H9 (cell line): ENCODE results near the gene ZC3H8. TPM values are rescaled to one million over a fixed set of nuclear protein-coding genes. Genes with fewer than 3 reads are reported as not detected.

Experiments
- DNase-seq: peaks from one replicate; pipeline ENCODE4 v3.0.0-alpha.2; 2017
- H2AFZ ChIP-seq: one replicate; pipeline ENCODE4 v1.6.1; 2013; ENCODE audit warnings: mild to moderate bottlenecking, low read length, control low read depth, moderate library complexity
- H2AK5ac ChIP-seq: 2 replicates; pipeline ENCODE4 v1.6.1; 2013; ENCODE audit warnings: low read length, control low read depth, mixed read lengths; ENCODE audit not compliant: insufficient read length
- H2BK120ac ChIP-seq: one replicate; pipeline ENCODE4 v1.6.1; 2013; ENCODE audit warnings: low read depth, mild to moderate bottlenecking, low read length, control low read depth, inconsistent platforms; ENCODE audit not compliant: poor library complexity, severe bottlenecking
- H2BK12ac ChIP-seq: 2 replicates; pipeline ENCODE4 v1.6.1; 2013; ENCODE audit warnings: low read length, control low read depth, mixed read lengths, low read depth; ENCODE audit not compliant: insufficient read length
- H2BK15ac ChIP-seq: 2 replicates; pipeline ENCODE4 v1.6.1; 2013; ENCODE audit warnings: low read depth, low read length, control low read depth
- H2BK20ac ChIP-seq: one replicate; pipeline ENCODE4 v1.6.1; 2013; ENCODE audit warnings: low read depth, mild to moderate bottlenecking, low read length, control low read depth, inconsistent platforms; ENCODE audit not compliant: poor library complexity, severe bottlenecking
- H2BK5ac ChIP-seq: 2 replicates; pipeline ENCODE4 v1.6.1; 2013; ENCODE audit warnings: low read length, control low read depth, mixed read lengths; ENCODE audit not compliant: insufficient read length
- H3K14ac ChIP-seq: 2 replicates; pipeline ENCODE4 v1.6.1; 2013; ENCODE audit warnings: low read length, control low read depth; ENCODE audit not compliant: insufficient read depth
- H3K18ac ChIP-seq: 2 replicates; pipeline ENCODE4 v1.6.1; 2013; ENCODE audit warnings: low read depth, mild to moderate bottlenecking, mixed read lengths, low read length, control low read depth; ENCODE audit not compliant: insufficient read length
- H3K23ac ChIP-seq: 2 replicates; pipeline ENCODE4 v1.6.1; 2013; ENCODE audit warnings: low read length, control low read depth, mixed read lengths, low read depth; ENCODE audit not compliant: insufficient read length
- H3K23me2 ChIP-seq: 2 replicates; pipeline ENCODE4 v1.6.1; 2013; ENCODE audit warnings: low read depth, mild to moderate bottlenecking, mixed read lengths, low read length, control low read depth; ENCODE audit not compliant: insufficient read length, poor library complexity, severe bottlenecking
- H3K27ac ChIP-seq: 2 replicates; pipeline ENCODE4 v1.5.1; 2013; ENCODE audit warnings: low read length, control low read depth, mixed read lengths, low read depth; ENCODE audit not compliant: insufficient read length
- H3K27me3 ChIP-seq: 2 replicates; pipeline ENCODE4 v1.6.1; 2013; ENCODE audit warnings: low read length, control low read depth, inconsistent platforms; ENCODE audit not compliant: insufficient read depth
- H3K4ac ChIP-seq: 2 replicates; pipeline ENCODE4 v1.6.1; 2013; ENCODE audit warnings: low read depth, mild to moderate bottlenecking, control low read depth, inconsistent platforms, low read length, moderate library complexity
- H3K4me1 ChIP-seq: 2 replicates; pipeline ENCODE4 v1.6.1; 2013; ENCODE audit warnings: low read length, control low read depth, inconsistent platforms; ENCODE audit not compliant: insufficient read depth
- H3K4me2 ChIP-seq: 2 replicates; pipeline ENCODE4 v1.6.1; 2013; ENCODE audit warnings: low read length, control low read depth, mixed read lengths; ENCODE audit not compliant: insufficient read length, insufficient read depth
- H3K56ac ChIP-seq: 2 replicates; pipeline ENCODE4 v1.6.1; 2013; ENCODE audit warnings: low read depth, mild to moderate bottlenecking, mixed read lengths, low read length, control low read depth; ENCODE audit not compliant: insufficient read length
- H3K79me1 ChIP-seq: 2 replicates; pipeline ENCODE4 v1.6.1; 2013; ENCODE audit warnings: low read depth, mild to moderate bottlenecking, moderate library complexity, low read length, control low read depth, inconsistent platforms; ENCODE audit not compliant: insufficient read depth, poor library complexity, severe bottlenecking
- H3K79me2 ChIP-seq: 2 replicates; pipeline ENCODE4 v1.6.1; 2013; ENCODE audit warnings: low read length, control low read depth, inconsistent platforms; ENCODE audit not compliant: insufficient read depth
- H3K9ac ChIP-seq: 2 replicates; pipeline ENCODE4 v1.6.1; 2013; ENCODE audit warnings: low read length, control low read depth, mixed read lengths; ENCODE audit not compliant: insufficient read length; ENCODE audit errors: extremely low read depth
- H3K9me3 ChIP-seq: one replicate; pipeline ENCODE4 v1.6.1; 2013; ENCODE audit warnings: low read depth, low read length, inconsistent platforms; ENCODE audit not compliant: control insufficient read depth
- H3T11ph ChIP-seq: one replicate; pipeline ENCODE4 v1.6.1; 2013; ENCODE audit warnings: mild to moderate bottlenecking, low read length, control low read depth, inconsistent platforms
- H4K20me1 ChIP-seq: one replicate; pipeline ENCODE4 v1.6.1; 2013; ENCODE audit not compliant: control insufficient read depth, insufficient read length, insufficient read depth
- H4K5ac ChIP-seq: 2 replicates; pipeline ENCODE4 v1.6.1; 2013; ENCODE audit warnings: low read depth, mild to moderate bottlenecking, mixed read lengths, low read length, control low read depth; ENCODE audit not compliant: insufficient read length
- H4K8ac ChIP-seq: replicated peaks from 2 replicates; pipeline ENCODE4 v1.6.1; 2013; ENCODE audit warnings: low read length, control low read depth, mixed read lengths, low read depth; ENCODE audit not compliant: insufficient read length
- H4K91ac ChIP-seq: 2 replicates; pipeline ENCODE4 v1.6.1; 2013; ENCODE audit warnings: low read depth, mild to moderate bottlenecking, moderate library complexity, mixed read lengths, low read length, control low read depth; ENCODE audit not compliant: insufficient read length
- H3K27ac Mint-ChIP-seq, 3 experiments: 2 replicates in 2 of 3; 3 replicates in 1 of 3; pipeline ENCODE4 v1.8.0; 2020 to 2021; ENCODE audit warnings: mixed read lengths in 3 of 3, mild to moderate bottlenecking in 1 of 3, moderate library complexity in 1 of 3
- H3K27me3 Mint-ChIP-seq: 2 replicates; pipeline ENCODE4 v1.8.0; 2021; ENCODE audit warnings: low read depth, mild to moderate bottlenecking, moderate library complexity, mixed read lengths
- H3K36me3 Mint-ChIP-seq, 3 experiments: 2 replicates in 2 of 3; 3 replicates in 1 of 3; pipeline ENCODE4 v1.8.0; 2020 to 2021; ENCODE audit warnings: low read depth in 3 of 3, mixed read lengths in 3 of 3; ENCODE audit not compliant: insufficient read depth in 1 of 3
- H3K4me1 Mint-ChIP-seq, 2 experiments: 2 replicates each; pipeline ENCODE4 v1.8.0; 2020; ENCODE audit warnings: mixed read lengths in 2 of 2
- H3K4me3 Mint-ChIP-seq, 2 experiments: 2 replicates in 1 of 2; 3 replicates in 1 of 2; pipeline ENCODE4 v1.8.0; 2020 to 2021; ENCODE audit warnings: mild to moderate bottlenecking in 2 of 2, mixed read lengths in 2 of 2, moderate library complexity in 1 of 2
- H3K9me3 Mint-ChIP-seq, 2 experiments: 2 replicates in 1 of 2; 3 replicates in 1 of 2; pipeline ENCODE4 v1.8.0; 2020; ENCODE audit warnings: mild to moderate bottlenecking in 2 of 2, mixed read lengths in 2 of 2, moderate library complexity in 1 of 2
- WGBS: extraction: QIAGEN DNeasy Blood & Tissue Kit; methylation state at CpG from one replicate; pipeline ENCODE4 v1.1.7; 2013; ENCODE audit warnings: missing lambda C conversion rate, low lambda C conversion rate, mixed read lengths; ENCODE audit not compliant: insufficient read length; ENCODE audit errors: extremely low coverage; 5-methylcytosine and 5-hydroxymethylcytosine counted together
- total RNA-seq: library from RNA; stranded (reverse); gene quantifications from 2 replicates; pipeline ENCODE4 v1.2.1, GENCODE V29; 2021
- TF ChIP-seq, protein P1 (sequence below): fragments of 200-600 bp; sonication (generic); conservative IDR thresholded peaks from 3 replicates; pipeline ENCODE4 v1.8.0; 2021; ENCODE audit warnings: antibody characterized with exemption, mild to moderate bottlenecking

Gene ZC3H8
- total RNA-seq, 1 experiment from 2014 or later, result 6.9 TPM

DNA sequence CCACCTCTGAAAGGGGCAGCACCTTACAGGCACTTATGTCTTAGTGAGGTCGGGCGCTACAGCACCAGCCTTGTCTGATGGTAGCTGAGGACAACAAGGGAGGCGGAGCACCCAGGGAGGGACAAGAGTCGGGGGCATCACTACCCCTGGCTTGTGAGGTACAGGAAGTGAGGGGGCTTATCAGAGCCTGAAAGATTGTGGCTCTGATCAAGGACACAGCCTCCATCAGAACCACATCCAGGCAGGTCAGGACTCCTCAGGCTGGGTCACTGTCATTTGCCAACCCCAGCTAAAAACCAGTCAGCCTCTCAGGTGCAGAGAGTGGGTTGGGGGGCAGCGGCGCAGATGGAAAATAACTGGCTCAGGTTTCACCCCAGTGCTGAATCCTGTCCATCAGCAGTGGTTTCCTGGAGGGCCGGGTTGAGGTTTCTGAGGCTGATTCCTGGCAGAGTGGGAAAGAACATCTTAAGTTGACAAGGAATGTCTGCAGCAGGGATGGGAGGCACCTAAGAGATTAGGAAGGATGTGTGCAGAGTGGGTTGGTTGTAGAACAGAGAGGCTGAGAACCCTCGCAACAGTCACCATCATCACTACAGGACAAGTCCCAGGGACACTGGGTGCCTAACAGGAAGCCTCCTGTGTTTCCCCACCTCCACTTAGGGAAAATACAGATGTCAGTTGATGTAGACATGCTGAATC lies 71.4 kb downstream of the ZC3H8 start:
- H4K8ac ChIP-seq, result no peak overlapping the region
- H3K18ac ChIP-seq, result no peak overlapping the region
- H3K27ac ChIP-seq, result no peak overlapping the region
- no peak overlapping the region for H2BK120ac ChIP-seq
- H3K36me3 Mint-ChIP-seq, result peaks cover 0 to 6% (median 0%) of the 10 kb centered on the region in 3 experiments; a peak in 4 of 7 replicates
- H3K23me2 ChIP-seq, result peaks cover 6% of the 10 kb centered on the region
- no peak overlapping the region for H2BK15ac ChIP-seq
- H3K27me3 Mint-ChIP-seq, result peaks cover 25% of the 10 kb centered on the region
- H3T11ph ChIP-seq, result no peak overlapping the region
- H3K4me2 ChIP-seq, result no peak overlapping the region
- H2BK20ac ChIP-seq, result no peak overlapping the region
- H3K4me1 ChIP-seq, result no peaks in the 10 kb centered on the region
- TF ChIP-seq, protein P1, sequence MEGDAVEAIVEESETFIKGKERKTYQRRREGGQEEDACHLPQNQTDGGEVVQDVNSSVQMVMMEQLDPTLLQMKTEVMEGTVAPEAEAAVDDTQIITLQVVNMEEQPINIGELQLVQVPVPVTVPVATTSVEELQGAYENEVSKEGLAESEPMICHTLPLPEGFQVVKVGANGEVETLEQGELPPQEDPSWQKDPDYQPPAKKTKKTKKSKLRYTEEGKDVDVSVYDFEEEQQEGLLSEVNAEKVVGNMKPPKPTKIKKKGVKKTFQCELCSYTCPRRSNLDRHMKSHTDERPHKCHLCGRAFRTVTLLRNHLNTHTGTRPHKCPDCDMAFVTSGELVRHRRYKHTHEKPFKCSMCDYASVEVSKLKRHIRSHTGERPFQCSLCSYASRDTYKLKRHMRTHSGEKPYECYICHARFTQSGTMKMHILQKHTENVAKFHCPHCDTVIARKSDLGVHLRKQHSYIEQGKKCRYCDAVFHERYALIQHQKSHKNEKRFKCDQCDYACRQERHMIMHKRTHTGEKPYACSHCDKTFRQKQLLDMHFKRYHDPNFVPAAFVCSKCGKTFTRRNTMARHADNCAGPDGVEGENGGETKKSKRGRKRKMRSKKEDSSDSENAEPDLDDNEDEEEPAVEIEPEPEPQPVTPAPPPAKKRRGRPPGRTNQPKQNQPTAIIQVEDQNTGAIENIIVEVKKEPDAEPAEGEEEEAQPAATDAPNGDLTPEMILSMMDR, result no peak
- no peaks in the 10 kb centered on the region for H4K20me1 ChIP-seq
- no peaks in the 10 kb centered on the region for H3K9me3 ChIP-seq
- no peaks in the 10 kb centered on the region for H3K79me2 ChIP-seq
- no peak overlapping the region; the same call in 1 of the 2 replicates for H3K14ac ChIP-seq
- H3K56ac ChIP-seq, result no peak overlapping the region
- no peak overlapping the region for H3K4ac ChIP-seq
- H3K9me3 Mint-ChIP-seq, result peaks cover 8 to 18% of the 10 kb centered on the region in 2 experiments
- H3K9ac ChIP-seq, result no peak overlapping the region
- no peak overlapping the region for H3K27ac Mint-ChIP-seq
- H2BK5ac ChIP-seq, result no peak overlapping the region
- H3K4me3 Mint-ChIP-seq, result no peak overlapping the region
- H3K23ac ChIP-seq, result no peak overlapping the region
- DNase-seq, result no peak
- 0 out of 4 replicates have a peak, but pooled peaks cover 0 to 3% of the 10 kb centered on the region in 2 experiments for H3K4me1 Mint-ChIP-seq
- no CpG with 5 or more reads among the region's 8 CpGs for WGBS
- no peak overlapping the region for H2AK5ac ChIP-seq
- H4K91ac ChIP-seq, result no peak overlapping the region
- H4K5ac ChIP-seq, result no peak overlapping the region
- no peak overlapping the region for H2AFZ ChIP-seq
- H2BK12ac ChIP-seq, result no peak overlapping the region
- H3K27me3 ChIP-seq, result no peaks in the 10 kb centered on the region; the same call in 1 of the 2 replicates
- no peaks in the 10 kb centered on the region for H3K79me1 ChIP-seq
